CD14-positive monocyte (primary cell): ENCODE measurements around the gene LDLRAD2. TPM values are rescaled to one million over a fixed set of nuclear protein-coding genes. Genes with fewer than 3 reads are reported as not detected.
A peak's percentile ranks its signal among the peaks of the same experiment; 100 is the strongest.

Experiments used
- DNase-seq, 3 donors: peaks; one replicate each; pipeline ENCODE4 v3.0.0-alpha.2; 2011 to 2022
- H2AFZ ChIP-seq: 2 replicates; pipeline ENCODE4 v1.6.0; 2012; ENCODE audit warnings: mild to moderate bottlenecking, low read depth, low read length, inconsistent platforms; ENCODE audit not compliant: insufficient read depth, poor library complexity, severe bottlenecking
- H3K27ac ChIP-seq, 2 donors: 1 replicate in 1 of 2; 2 replicates in 1 of 2; pipeline ENCODE4 v1.5.1; 2012 to 2013; ENCODE audit warnings: low read length in 2 of 2, control low read depth in 1 of 2, inconsistent platforms in 1 of 2, low read depth in 1 of 2, mild to moderate bottlenecking in 1 of 2
- H3K27me3 ChIP-seq, 2 donors: one replicate each; pipeline versions ENCODE4 v1.6.0 to v1.6.1; 2011 to 2013; ENCODE audit warnings: low read length in 2 of 2; ENCODE audit not compliant: control insufficient read depth in 2 of 2, insufficient read depth in 2 of 2
- H3K36me3 ChIP-seq, 2 donors: replicated peaks in 1 of 2; 1 replicate in 1 of 2; 2 replicates in 1 of 2; pipeline versions ENCODE4 v1.5.1 to v1.6.1; 2012 to 2013; ENCODE audit warnings: low read length in 2 of 2, control low read depth in 1 of 2, inconsistent platforms in 1 of 2, mild to moderate bottlenecking in 1 of 2; ENCODE audit not compliant: insufficient read depth in 2 of 2, control insufficient read depth in 1 of 2
- H3K4me1 ChIP-seq, 2 donors: 1 replicate in 1 of 2; 2 replicates in 1 of 2; pipeline versions ENCODE4 v1.5.1 to v1.6.1; 2012 to 2013; ENCODE audit warnings: low read length in 2 of 2, control low read depth in 1 of 2, inconsistent platforms in 1 of 2, mild to moderate bottlenecking in 1 of 2, moderate library complexity in 1 of 2; ENCODE audit not compliant: insufficient read depth in 2 of 2, control insufficient read depth in 1 of 2
- H3K4me2 ChIP-seq: replicated peaks from 2 replicates; pipeline ENCODE3; 2012; ENCODE audit warnings: low read length, moderate library complexity, mild to moderate bottlenecking; ENCODE audit not compliant: poor library complexity, severe bottlenecking; ENCODE audit errors: extremely low read depth
- H3K4me3 ChIP-seq, 3 experiments: fragments of 200-600 bp in 1 of 3; sonication (generic) in 1 of 3; replicated peaks in 1 of 3; 1 replicate in 2 of 3; 2 replicates in 1 of 3; pipeline ENCODE4 v1.5.1; 2011 to 2013; ENCODE audit warnings: low read length in 3 of 3, mild to moderate bottlenecking in 3 of 3, control low read depth in 2 of 3, low read depth in 2 of 3, inconsistent platforms in 1 of 3, moderate library complexity in 1 of 3
- H3K79me2 ChIP-seq: 2 replicates; pipeline ENCODE4 v1.6.0; 2012; ENCODE audit warnings: mild to moderate bottlenecking, control low read depth, inconsistent platforms, low read length, moderate library complexity; ENCODE audit not compliant: insufficient read depth
- H3K9ac ChIP-seq: 2 replicates; pipeline ENCODE4 v1.6.0; 2017; ENCODE audit warnings: low read length, mild to moderate bottlenecking; ENCODE audit not compliant: insufficient read depth, poor library complexity, severe bottlenecking
- H3K9me3 ChIP-seq, 2 donors: replicated peaks in 1 of 2; 1 replicate in 1 of 2; 2 replicates in 1 of 2; pipeline versions ENCODE4 v1.5.1 to v1.6.1; 2012 to 2013; ENCODE audit warnings: low read length in 2 of 2, control low read depth in 1 of 2; ENCODE audit not compliant: control insufficient read depth in 1 of 2, insufficient read depth in 1 of 2
- H4K20me1 ChIP-seq: 2 replicates; pipeline ENCODE4 v1.6.0; 2012; ENCODE audit warnings: mild to moderate bottlenecking, low read length, control low read depth, moderate library complexity; ENCODE audit not compliant: insufficient read depth
- H3K27ac Mint-ChIP-seq, 7 donors: one replicate each; pipeline ENCODE4 v1.8.0; 2020; ENCODE audit warnings: mild to moderate bottlenecking in 7 of 7, mixed read lengths in 7 of 7, moderate library complexity in 6 of 7, inconsistent platforms in 2 of 7
- H3K27me3 Mint-ChIP-seq, 3 donors: one replicate each; pipeline ENCODE4 v1.8.0; 2021 to 2022; ENCODE audit warnings: low read depth in 3 of 3, mild to moderate bottlenecking in 3 of 3, mixed read lengths in 3 of 3, moderate library complexity in 3 of 3, inconsistent platforms in 1 of 3
- H3K36me3 Mint-ChIP-seq, 2 donors: one replicate each; pipeline ENCODE4 v1.8.0; 2020; ENCODE audit warnings: mixed read lengths in 2 of 2, inconsistent platforms in 1 of 2, mild to moderate bottlenecking in 1 of 2
- H3K4me1 Mint-ChIP-seq: one replicate; pipeline ENCODE4 v1.8.0; 2020; ENCODE audit warnings: mild to moderate bottlenecking, mixed read lengths
- H3K4me3 Mint-ChIP-seq, 2 donors: one replicate each; pipeline ENCODE4 v1.8.0; 2020; ENCODE audit warnings: mild to moderate bottlenecking in 2 of 2, mixed read lengths in 2 of 2, moderate library complexity in 1 of 2
- H3K9me3 Mint-ChIP-seq, 7 donors: one replicate each; pipeline ENCODE4 v1.8.0; 2020 to 2022; ENCODE audit warnings: mixed read lengths in 7 of 7, mild to moderate bottlenecking in 6 of 7, moderate library complexity in 6 of 7, inconsistent platforms in 2 of 7
- CTCF ChIP-seq: fragments of 200-600 bp; IDR thresholded peaks from one replicate; pipeline ENCODE4 v1.8.0; 2022; ENCODE audit warnings: antibody characterized with exemption, mild to moderate bottlenecking
- WGBS: methylation state at CpG from one replicate; pipeline ENCODE4 v1.1.5; 2013; ENCODE audit warnings: missing lambda C conversion rate; ENCODE audit not compliant: insufficient coverage; 5-methylcytosine and 5-hydroxymethylcytosine counted together
- intact Hi-C, 2 donors: fragments of 100-400 bp; cut with micrococcal nuclease; formaldehyde crosslinking; loops; one replicate each; pipeline versions ENCODE4 v1.15.0 to v1.15.1; 2023
- polyA plus RNA-seq, 3 donors: library from polyadenylated mRNA; depleted of rRNA in 1 of 3; unstranded in 2 of 3; stranded (reverse) in 1 of 3; fragments of 300-500 nt in 2 of 3; fragments of >200 nt in 1 of 3; fragmentation: Illumina TruSeq in 2 of 3; gene quantifications; 1 replicate in 2 of 3; 2 replicates in 1 of 3; pipeline ENCODE4 v1.2.3, GENCODE V29; 2012 to 2021

LDLRAD2 gene
- polyA plus RNA-seq, 3 donors: 0.63 TPM; not detected in 2

- Histone ChIP-seq H3K4me1 (peaks cover 31 to 36% of the 10 kb centered on the region in 2 donors), H3K27ac (peak overlapping the region; percentile 79 to 99), H3K9ac (peak overlapping the region; percentile 92), H4K20me1 (peaks cover 25% of the 10 kb centered on the region), H2AFZ (peak overlapping the region; percentile 88), H3K9me3 (no peaks in the 10 kb centered on the region), H3K4me2 (peak overlapping the region; percentile 77), H3K4me3 (peak overlapping the region; percentile 83 to 92 (median 84)), H3K36me3 (no peaks in the 10 kb centered on the region), H3K27me3 (no peaks in the 10 kb centered on the region), H3K79me2 (peaks cover 61% of the 10 kb centered on the region)
- Mint-ChIP-seq H3K4me3 (peak overlapping the region; percentile 95 to 99), H3K36me3 (peaks cover 0 to 2% of the 10 kb centered on the region in 2 donors), H3K27me3 (peaks cover 0 to 2% (median 0%) of the 10 kb centered on the region in 3 donors), H3K9me3 (peaks cover 0 to under 1% (median 0%) of the 10 kb centered on the region in 7 donors), H3K27ac (peak overlapping the region; percentile 94 to 100 (median 97)), H3K4me1 (peaks cover 39% of the 10 kb centered on the region)
- WGBS: 4% methylated on average over 7 of the region's 17 CpGs
- DNase-seq: peak in 2 of 3 donors; percentile 30 to 60
- intact Hi-C loops: loop anchor here (2.0 to 10.0 kb wide), 3 partner anchors 13 to 243 kb away; no protein-coding TSS in a partner anchor
- no peak for TF ChIP-seq CTCF
Observed at GRCh38 chr1:21781815-21782348, 30.2 kb upstream of the LDLRAD2 start.

DNA sequence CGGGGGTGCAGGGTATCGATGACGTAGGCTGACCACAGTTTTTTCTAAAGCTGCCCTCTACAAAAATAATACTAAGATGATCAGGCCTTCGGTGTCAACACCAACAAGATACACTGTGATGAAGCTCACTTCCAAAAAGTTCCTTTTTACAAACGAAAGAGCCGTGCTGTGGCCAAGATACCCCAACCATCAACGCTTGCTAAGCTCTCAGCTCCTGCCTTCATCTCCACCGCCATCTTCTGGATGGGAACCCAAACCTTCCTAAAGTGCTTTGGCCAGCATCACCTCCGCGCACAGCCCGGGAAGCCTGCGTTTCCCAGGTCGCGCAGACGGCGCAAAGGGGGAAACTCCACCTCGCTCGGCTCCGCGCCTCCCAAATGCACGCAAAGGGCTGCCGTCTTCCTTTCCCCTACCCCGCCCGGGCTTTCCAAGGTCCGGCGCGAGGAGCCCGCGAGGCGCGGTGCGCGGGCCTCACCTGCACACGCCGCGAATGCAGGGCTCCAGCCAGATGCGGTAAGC lies 29.7 kb upstream of the LDLRAD2 start:
- Histone ChIP-seq H3K9ac (peak overlapping the region; percentile 92), H4K20me1 (peaks cover 20% of the 10 kb centered on the region), H3K4me1 (peaks cover 28 to 32% of the 10 kb centered on the region in 2 donors), H3K27me3 (no peaks in the 10 kb centered on the region), H3K27ac (peak overlapping the region; percentile 79 to 99), H3K4me2 (peak overlapping the region; percentile 77), H2AFZ (peak overlapping the region; percentile 88), H3K36me3 (no peaks in the 10 kb centered on the region), H3K4me3 (peak overlapping the region; percentile 83 to 92 (median 84)), H3K79me2 (peaks cover 56% of the 10 kb centered on the region), H3K9me3 (no peaks in the 10 kb centered on the region)
- WGBS: under 1% methylated on average over 37 of the region's 37 CpGs
- Mint-ChIP-seq H3K27me3 (peaks cover 0 to 2% (median 0%) of the 10 kb centered on the region in 3 donors), H3K4me1 (peaks cover 34% of the 10 kb centered on the region), H3K36me3 (peaks cover 0 to 2% of the 10 kb centered on the region in 2 donors), H3K27ac (peak overlapping the region; percentile 94 to 100 (median 97)), H3K9me3 (peaks cover 0 to 2% (median 0%) of the 10 kb centered on the region in 7 donors), H3K4me3 (peak overlapping the region; percentile 95 to 99)
- intact Hi-C loops: loop anchor here (2.0 to 10.0 kb wide), 3 partner anchors 14 to 242 kb away; no protein-coding TSS in a partner anchor
- DNase-seq: peak; percentile 42 to 82 (median 65)
- peak; percentile 46 for TF ChIP-seq CTCF
